ENCODE data around the gene UIMC1. TPM values are rescaled to one million over a fixed set of nuclear protein-coding genes. Genes with fewer than 3 reads are reported as not detected.

The UIMC1 gene
- total and polyA plus RNA-seq, 2 of the 13 experiments (the other 11 are each of a cell fraction or from before 2014, with no cell fraction given), result 18.9 to 32.7 TPM

- TF ChIP-seq, protein P1, sequence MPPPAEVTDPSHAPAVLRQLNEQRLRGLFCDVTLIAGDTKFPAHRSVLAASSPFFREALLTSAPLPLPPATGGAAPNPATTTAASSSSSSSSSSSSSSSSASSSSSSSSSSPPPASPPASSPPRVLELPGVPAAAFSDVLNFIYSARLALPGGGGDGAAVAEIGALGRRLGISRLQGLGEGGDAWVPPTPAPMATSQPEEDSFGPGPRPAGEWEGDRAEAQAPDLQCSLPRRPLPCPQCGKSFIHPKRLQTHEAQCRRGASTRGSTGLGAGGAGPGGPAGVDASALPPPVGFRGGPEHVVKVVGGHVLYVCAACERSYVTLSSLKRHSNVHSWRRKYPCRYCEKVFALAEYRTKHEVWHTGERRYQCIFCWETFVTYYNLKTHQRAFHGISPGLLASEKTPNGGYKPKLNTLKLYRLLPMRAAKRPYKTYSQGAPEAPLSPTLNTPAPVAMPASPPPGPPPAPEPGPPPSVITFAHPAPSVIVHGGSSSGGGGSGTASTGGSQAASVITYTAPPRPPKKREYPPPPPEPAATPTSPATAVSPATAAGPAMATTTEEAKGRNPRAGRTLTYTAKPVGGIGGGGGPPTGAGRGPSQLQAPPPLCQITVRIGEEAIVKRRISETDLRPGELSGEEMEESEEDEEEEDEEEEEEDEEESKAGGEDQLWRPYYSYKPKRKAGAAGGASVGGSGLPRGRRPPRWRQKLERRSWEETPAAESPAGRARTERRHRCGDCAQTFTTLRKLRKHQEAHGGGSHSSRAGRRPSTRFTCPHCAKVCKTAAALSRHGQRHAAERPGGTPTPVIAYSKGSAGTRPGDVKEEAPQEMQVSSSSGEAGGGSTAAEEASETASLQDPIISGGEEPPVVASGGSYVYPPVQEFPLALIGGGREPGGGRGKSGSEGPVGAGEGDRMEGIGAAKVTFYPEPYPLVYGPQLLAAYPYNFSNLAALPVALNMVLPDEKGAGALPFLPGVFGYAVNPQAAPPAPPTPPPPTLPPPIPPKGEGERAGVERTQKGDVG (CRISPR knock-in tag; IDR thresholded peaks at IDR 0.05; ENCODE audit: borderline replicate concordance), result no peak
- no peak for TF ChIP-seq ZBTB37 (CRISPR knock-in tag; IDR thresholded peaks at IDR 0.05)
- no peak for TF ChIP-seq ZNF383 (CRISPR knock-in tag; IDR thresholded peaks at IDR 0.05; ENCODE audit: borderline replicate concordance)
- no peak for TF ChIP-seq SOX6 (IDR thresholded peaks at IDR 0.05)
- TF ChIP-seq SOX6 (CRISPR knock-in tag; IDR thresholded peaks at IDR 0.05), result peak; percentile 49
- peak; percentile 80; the same call in 1 of the 2 replicates for TF ChIP-seq HOXA5 (CRISPR knock-in tag; IDR thresholded peaks at IDR 0.05)
- TF ChIP-seq ZNF18 (CRISPR knock-in tag; IDR thresholded peaks at IDR 0.05; ENCODE audit: insufficient replicate concordance), result no peak
- TF ChIP-seq, protein P2, sequence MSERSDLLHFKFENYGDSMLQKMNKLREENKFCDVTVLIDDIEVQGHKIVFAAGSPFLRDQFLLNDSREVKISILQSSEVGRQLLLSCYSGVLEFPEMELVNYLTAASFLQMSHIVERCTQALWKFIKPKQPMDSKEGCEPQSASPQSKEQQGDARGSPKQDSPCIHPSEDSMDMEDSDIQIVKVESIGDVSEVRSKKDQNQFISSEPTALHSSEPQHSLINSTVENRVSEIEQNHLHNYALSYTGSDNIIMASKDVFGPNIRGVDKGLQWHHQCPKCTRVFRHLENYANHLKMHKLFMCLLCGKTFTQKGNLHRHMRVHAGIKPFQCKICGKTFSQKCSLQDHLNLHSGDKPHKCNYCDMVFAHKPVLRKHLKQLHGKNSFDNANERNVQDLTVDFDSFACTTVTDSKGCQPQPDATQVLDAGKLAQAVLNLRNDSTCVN (CRISPR knock-in tag; IDR thresholded peaks at IDR 0.05; ENCODE audit: borderline replicate concordance), result no peak
- TF ChIP-seq, protein P3, sequence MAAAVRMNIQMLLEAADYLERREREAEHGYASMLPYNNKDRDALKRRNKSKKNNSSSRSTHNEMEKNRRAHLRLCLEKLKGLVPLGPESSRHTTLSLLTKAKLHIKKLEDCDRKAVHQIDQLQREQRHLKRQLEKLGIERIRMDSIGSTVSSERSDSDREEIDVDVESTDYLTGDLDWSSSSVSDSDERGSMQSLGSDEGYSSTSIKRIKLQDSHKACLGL (CRISPR knock-in tag; IDR thresholded peaks at IDR 0.05), result no peak; the same call in 1 of the 2 replicates
- 0 out of 2 replicates have a peak, but pooled peaks have one; percentile 10 for TF ChIP-seq NCOA2 (CRISPR knock-in tag; IDR thresholded peaks at IDR 0.05)
- no peak; the same call in 1 of the 2 replicates for TF ChIP-seq ZNF367 (CRISPR knock-in tag; IDR thresholded peaks at IDR 0.05; ENCODE audit: borderline replicate concordance)
- TF ChIP-seq MBD4 (IDR thresholded peaks at IDR 0.05; ENCODE audit: borderline replicate concordance, low read length), result no peak
- no peak for TF ChIP-seq TCF7L2 (IDR thresholded peaks at IDR 0.05; ENCODE audit: low read depth, low read length)
- no peak for TF ChIP-seq TBL1XR1 (IDR thresholded peaks at IDR 0.05; ENCODE audit: borderline replicate concordance, low read length, partially characterized antibody)
- no peak for TF ChIP-seq ZNF597 (CRISPR knock-in tag; IDR thresholded peaks at IDR 0.05)
- peak; percentile 48 for TF ChIP-seq SP4 (CRISPR knock-in tag; IDR thresholded peaks at IDR 0.05)
- TF ChIP-seq ARNTL (CRISPR knock-in tag; IDR thresholded peaks at IDR 0.05), result peak; percentile 20; the same call in 1 of the 2 replicates
- TF ChIP-seq ZBTB2 (CRISPR knock-in tag; IDR thresholded peaks at IDR 0.05; ENCODE audit: low read depth), result 0 out of 2 replicates have a peak, but pooled peaks have one; percentile 86
These were observed at the start of gene UIMC1 (continued) for GRCh38 chr5:177006265-177006972.
